Ascending aorta (tissue), 2 donors: ENCODE measurements around the gene KANK4. TPM values are rescaled to one million over a fixed set of nuclear protein-coding genes. Genes with fewer than 3 reads are reported as not detected.

ENCODE experiments used
- DNase-seq, 2 donors: peaks; one replicate each; pipeline ENCODE4 v3.0.0-alpha.2; 2019; ENCODE audit warnings: low spot score in 2 of 2
- H3K27ac ChIP-seq, 2 donors: fragments of 200-600 bp; sonication (generic); one replicate each; pipeline ENCODE4 v1.5.1; 2016 to 2017; ENCODE audit warnings: mild to moderate bottlenecking in 1 of 2
- H3K27me3 ChIP-seq: fragments of 200-600 bp; sonication (generic); one replicate; pipeline ENCODE4 v1.5.1; 2017
- H3K36me3 ChIP-seq, 2 donors: fragments of 200-600 bp; sonication (generic); one replicate each; pipeline ENCODE4 v1.5.1; 2016
- H3K4me1 ChIP-seq, 2 donors: fragments of 200-600 bp; sonication (generic); one replicate each; pipeline ENCODE4 v1.5.1; 2016 to 2017; ENCODE audit warnings: mild to moderate bottlenecking in 1 of 2
- H3K4me3 ChIP-seq, 2 donors: fragments of 200-600 bp; sonication (generic); one replicate each; pipeline ENCODE4 v1.5.1; 2016 to 2017; ENCODE audit warnings: mild to moderate bottlenecking in 1 of 2
- H3K9me3 ChIP-seq, 2 donors: fragments of 200-600 bp; sonication (generic); one replicate each; pipeline ENCODE4 v1.5.1; 2016
- CTCF ChIP-seq, 3 experiments: fragments of 200-600 bp in 2 of 3; fragments of 450-650 bp in 1 of 3; sonication (generic) in 2 of 3; IDR thresholded peaks; one replicate each; pipeline ENCODE4 v1.5.1; 2016 to 2019; ENCODE audit warnings: antibody characterized with exemption in 3 of 3, mild to moderate bottlenecking in 1 of 3, moderate library complexity in 1 of 3
- intact Hi-C: fragments of 100-400 bp; cut with DNase I; formaldehyde crosslinking; loops from one replicate; pipeline ENCODE4 v1.15.1; 2023
- total RNA-seq: library from RNA; depleted of rRNA; stranded (reverse); fragments of >200 nt; gene quantifications from one replicate; pipeline ENCODE4 v1.1.0, GENCODE V29; 2016

The KANK4 gene
- not detected for total RNA-seq

- no peaks in the 10 kb centered on the region for H3K9me3 ChIP-seq
- no peaks in the 10 kb centered on the region for H3K27me3 ChIP-seq
- peak within 1 kb of the TSS; percentile 33 to 51 for H3K4me3 ChIP-seq
- TF ChIP-seq CTCF (IDR thresholded peaks at IDR 0.05): no peak
- peaks cover 0 to 5% of the 10 kb centered on the region in 2 donors for H3K4me1 ChIP-seq
- no peak for DNase-seq
- no peaks in the 10 kb centered on the region for H3K36me3 ChIP-seq
- no peak within 1 kb of the TSS for H3K27ac ChIP-seq
- intact Hi-C loops: no loop called here
Observed at GRCh38 chr1:62318756-62319544, at the start of gene KANK4. TSS of gene KANK4 (minus strand) at chr1:62319434. CDS start at chr1:62281564, 37,870 bp downstream.

GRCh38 chr1:62368989-62369388 lies 49.8 kb upstream of the KANK4 start:
- H3K9me3 ChIP-seq: no peaks in the 10 kb centered on the region
- intact Hi-C loops: no loop called here
- no peak overlapping the region for H3K27ac ChIP-seq
- DNase-seq: no peak
- no peak overlapping the region for H3K4me3 ChIP-seq
- no peaks in the 10 kb centered on the region for H3K36me3 ChIP-seq
- H3K27me3 ChIP-seq: no peaks in the 10 kb centered on the region
- no peaks in the 10 kb centered on the region for H3K4me1 ChIP-seq
- TF ChIP-seq CTCF (IDR thresholded peaks at IDR 0.05): no peak

- no peak overlapping the region for H3K4me3 ChIP-seq
- H3K9me3 ChIP-seq: no peaks in the 10 kb centered on the region
- H3K36me3 ChIP-seq: no peaks in the 10 kb centered on the region
- intact Hi-C loops: no loop called here
- H3K27ac ChIP-seq: no peak overlapping the region
- H3K4me1 ChIP-seq: no peaks in the 10 kb centered on the region
- no peaks in the 10 kb centered on the region for H3K27me3 ChIP-seq
- no peak for DNase-seq
- TF ChIP-seq CTCF (IDR thresholded peaks at IDR 0.05): no peak
Observed at GRCh38 chr1:62367005-62367557, 47.8 kb upstream of the KANK4 start.

GRCh38 chr1:62364721-62365120 lies 45.5 kb upstream of the KANK4 start:
- Histone ChIP-seq H3K27me3 (no peaks in the 10 kb centered on the region), H3K4me3 (no peak overlapping the region), H3K9me3 (no peaks in the 10 kb centered on the region), H3K4me1 (no peaks in the 10 kb centered on the region), H3K36me3 (no peaks in the 10 kb centered on the region), H3K27ac (no peak overlapping the region)
- no peak for TF ChIP-seq CTCF (IDR thresholded peaks at IDR 0.05)
- DNase-seq: no peak
- intact Hi-C loops: no loop called here

- intact Hi-C loops: no loop called here
- no peak for TF ChIP-seq CTCF (IDR thresholded peaks at IDR 0.05)
- Histone ChIP-seq H3K4me3 (no peak overlapping the region), H3K4me1 (no peaks in the 10 kb centered on the region), H3K27ac (no peak overlapping the region), H3K9me3 (no peaks in the 10 kb centered on the region), H3K27me3 (no peaks in the 10 kb centered on the region), H3K36me3 (no peaks in the 10 kb centered on the region)
- no peak for DNase-seq
Observed at GRCh38 chr1:62362926-62363325, 43.7 kb upstream of the KANK4 start.
